Small intestine (tissue), 7 donors: Measurements from ENCODE around the gene USP48. TPM values are rescaled to one million over a fixed set of nuclear protein-coding genes. Genes with fewer than 3 reads are reported as not detected.
"Not testable (repeated sequence)": the region's sequence is repeated elsewhere in the genome, so short reads cannot be mapped to it uniquely, and the experiment has no call there.

Experiments used
- DNase-seq, 2 donors: peaks; one replicate each; pipeline versions ENCODE4 v3.0.0 to v3.0.0-alpha.2; 2013
- FAIRE-seq: peaks from 2 replicates; lab custom pipeline; 2012; peaks lifted over from hg19 to GRCh38; lab: Jason Lieb, UNC
- H3K27ac ChIP-seq, 3 donors: one replicate each; pipeline ENCODE4 v1.5.1; 2013; ENCODE audit warnings: low read length in 2 of 3, mild to moderate bottlenecking in 2 of 3, control low read depth in 1 of 3, inconsistent platforms in 1 of 3, low read depth in 1 of 3, moderate library complexity in 1 of 3
- H3K27me3 ChIP-seq, 3 donors: one replicate each; pipeline ENCODE4 v1.6.1; 2013; ENCODE audit warnings: low read length in 3 of 3, inconsistent platforms in 1 of 3; ENCODE audit not compliant: control insufficient read depth in 3 of 3, insufficient read depth in 3 of 3
- H3K36me3 ChIP-seq, 3 donors: one replicate each; pipeline ENCODE4 v1.6.1; 2013; ENCODE audit warnings: low read length in 3 of 3, inconsistent platforms in 1 of 3, low read depth in 1 of 3, mild to moderate bottlenecking in 1 of 3, moderate library complexity in 1 of 3; ENCODE audit not compliant: control insufficient read depth in 3 of 3, insufficient read depth in 2 of 3
- H3K4me1 ChIP-seq, 3 donors: one replicate each; pipeline ENCODE4 v1.6.1; 2013; ENCODE audit warnings: low read length in 2 of 3, inconsistent platforms in 1 of 3, low read depth in 1 of 3, mild to moderate bottlenecking in 1 of 3, moderate library complexity in 1 of 3; ENCODE audit not compliant: control insufficient read depth in 3 of 3, insufficient read depth in 2 of 3
- H3K4me3 ChIP-seq, 3 donors: one replicate each; pipeline ENCODE4 v1.5.1; 2013; ENCODE audit warnings: low read length in 3 of 3, control low read depth in 1 of 3, inconsistent platforms in 1 of 3, low read depth in 1 of 3, mild to moderate bottlenecking in 1 of 3, moderate library complexity in 1 of 3
- H3K9me3 ChIP-seq, 2 donors: one replicate each; pipeline ENCODE4 v1.6.1; 2013; ENCODE audit warnings: low read depth in 1 of 2, low read length in 1 of 2; ENCODE audit not compliant: control insufficient read depth in 2 of 2, insufficient read depth in 1 of 2
- WGBS, 3 donors: extraction: QIAGEN DNeasy Blood & Tissue Kit; methylation state at CpG; one replicate each; pipeline ENCODE4 v1.1.7; 2013; 5-methylcytosine and 5-hydroxymethylcytosine counted together
- polyA plus RNA-seq, 4 donors: library from polyadenylated mRNA; stranded (reverse) in 3 of 4; unstranded in 1 of 4; fragments of 200-250 nt in 3 of 4; fragments of 120-200 nt in 1 of 4; gene quantifications; one replicate each; pipeline versions ENCODE4 v1.2.1 to v1.2.3, GENCODE V29; 2013
- donor health status: healthy with polysubstance abuse.
- donor health status: control.
- donor health status: control.
- donor health status: Bipolar disorder and iron deficiency.
- donor health status: healthy.

USP48 gene
- polyA plus RNA-seq, 4 donors, result 15.1 to 43.1 (median 17.8) TPM

DNA sequence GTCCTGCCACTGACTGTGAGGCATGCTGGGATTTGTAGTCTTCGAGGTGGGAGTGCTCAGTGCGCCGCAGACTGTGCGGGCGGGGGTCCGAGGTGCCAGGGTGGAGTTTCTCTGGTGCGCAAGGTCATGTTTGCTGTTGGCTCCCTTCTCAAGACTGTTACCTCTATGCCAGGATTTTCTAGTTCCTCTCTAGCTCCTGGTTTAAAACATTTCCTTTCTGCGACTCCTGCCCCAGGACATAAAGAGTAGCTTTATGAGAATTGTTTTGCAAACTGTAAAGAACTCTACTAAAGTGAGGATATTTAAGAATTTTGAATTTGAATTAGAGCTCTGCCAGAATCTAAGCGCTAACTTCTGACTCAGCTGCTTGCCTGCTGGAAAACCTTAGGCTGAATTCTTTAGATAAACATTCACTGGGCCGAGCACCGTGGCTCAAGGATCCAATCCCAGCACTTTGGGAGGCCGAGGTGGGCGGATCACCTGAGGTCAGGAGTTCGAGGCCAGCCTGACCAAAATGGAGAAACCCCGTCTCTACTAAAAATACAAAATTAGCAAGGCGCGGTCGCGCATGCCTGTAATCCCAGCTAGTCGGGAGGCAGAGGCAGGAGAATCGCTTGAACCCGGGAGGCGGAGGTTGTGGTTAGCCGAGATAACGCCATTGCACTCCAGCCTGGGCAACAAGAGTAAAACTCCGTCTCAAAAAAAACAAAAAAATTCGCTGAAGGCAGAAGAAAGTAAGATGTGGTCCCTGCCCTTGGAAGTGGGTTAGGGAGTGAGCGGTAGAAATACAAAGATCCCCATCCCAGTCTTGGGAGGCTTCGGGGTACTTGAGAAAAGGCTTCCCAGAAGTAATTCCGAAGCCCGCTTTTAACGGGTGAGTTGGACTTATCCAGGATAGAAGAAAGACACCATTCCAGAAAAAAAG, 992 bp upstream of the USP48 start:
- FAIRE-seq, result no peak

DNA sequence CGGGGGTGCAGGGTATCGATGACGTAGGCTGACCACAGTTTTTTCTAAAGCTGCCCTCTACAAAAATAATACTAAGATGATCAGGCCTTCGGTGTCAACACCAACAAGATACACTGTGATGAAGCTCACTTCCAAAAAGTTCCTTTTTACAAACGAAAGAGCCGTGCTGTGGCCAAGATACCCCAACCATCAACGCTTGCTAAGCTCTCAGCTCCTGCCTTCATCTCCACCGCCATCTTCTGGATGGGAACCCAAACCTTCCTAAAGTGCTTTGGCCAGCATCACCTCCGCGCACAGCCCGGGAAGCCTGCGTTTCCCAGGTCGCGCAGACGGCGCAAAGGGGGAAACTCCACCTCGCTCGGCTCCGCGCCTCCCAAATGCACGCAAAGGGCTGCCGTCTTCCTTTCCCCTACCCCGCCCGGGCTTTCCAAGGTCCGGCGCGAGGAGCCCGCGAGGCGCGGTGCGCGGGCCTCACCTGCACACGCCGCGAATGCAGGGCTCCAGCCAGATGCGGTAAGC, 541 bp downstream of the USP48 start:
- FAIRE-seq (no peak), DNase-seq (peak in 1 of 2 donors; percentile 57)
- no peaks in the 10 kb centered on the region for H3K36me3 ChIP-seq
- H3K27me3 ChIP-seq, result no peaks in the 10 kb centered on the region
- 0 to 1% (median 0%) methylated on average over 31 to 37 of the region's 37 CpGs for WGBS, 3 donors
- peaks cover 0 to 6% (median 5%) of the 10 kb centered on the region in 3 donors for H3K4me1 ChIP-seq
- H3K4me3 ChIP-seq, result peak overlapping the region; percentile 77 to 83 (median 77)
- peak overlapping the region; percentile 98 to 99 (median 99) for H3K27ac ChIP-seq
- peaks cover 0 to under 1% of the 10 kb centered on the region in 2 donors for H3K9me3 ChIP-seq

More for the DNA sequence above, 992 bp upstream of the USP48 start:
- 46 to 54% (median 47%) methylated on average over 32 of the region's 32 CpGs for WGBS, 3 donors
- peak overlapping the region in 2 of 3 donors; percentile 77 to 83 for H3K4me3 ChIP-seq
- H3K36me3 ChIP-seq, result no peaks in the 10 kb centered on the region
- no peaks in the 10 kb centered on the region for H3K9me3 ChIP-seq
- H3K4me1 ChIP-seq, result peaks cover 0 to 6% (median 5%) of the 10 kb centered on the region in 3 donors
- DNase-seq, result peak in 1 of 2 donors; percentile 98
- H3K27me3 ChIP-seq, result no peaks in the 10 kb centered on the region
- H3K27ac ChIP-seq, result peak overlapping the region; percentile 98 to 99 (median 99)

DNA sequence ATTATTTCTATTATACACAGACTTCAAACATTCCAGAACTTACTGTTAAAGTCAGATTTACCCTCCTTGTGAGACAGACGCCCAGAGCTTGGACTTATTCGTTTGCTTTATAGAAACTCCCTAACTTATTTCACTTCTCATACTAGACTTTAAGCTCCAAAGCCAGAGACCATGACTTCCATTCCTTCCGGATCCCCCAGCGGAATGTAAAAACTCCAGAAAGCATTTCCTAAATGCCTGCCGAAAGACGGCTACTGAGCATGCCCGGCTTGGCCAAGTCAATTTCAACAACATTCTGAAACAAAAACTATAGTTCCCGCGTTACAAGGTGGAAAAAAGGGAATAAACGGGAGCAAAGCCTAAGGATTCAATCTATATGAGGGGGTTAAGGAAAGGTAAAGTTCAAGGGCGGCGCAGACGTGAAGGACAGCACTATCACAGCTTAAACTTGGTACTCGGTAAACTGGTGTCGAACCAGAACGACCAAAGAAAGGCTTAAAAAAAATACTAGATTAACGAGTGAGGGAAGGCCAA, 1.1 kb downstream of the USP48 start:
- H3K4me1 ChIP-seq, result peaks cover 0 to 6% (median 5%) of the 10 kb centered on the region in 3 donors
- peaks cover 0 to 2% (median 0%) of the 10 kb centered on the region in 3 donors for H3K36me3 ChIP-seq
- peaks cover 0 to 4% of the 10 kb centered on the region in 2 donors for H3K9me3 ChIP-seq
- peak; percentile 33 to 60 for DNase-seq
- WGBS, 3 donors, result 1 to 2% (median 1%) methylated on average over 17 of the region's 17 CpGs
- FAIRE-seq, result no peak
- no peaks in the 10 kb centered on the region for H3K27me3 ChIP-seq
- peak overlapping the region; percentile 77 to 83 (median 77) for H3K4me3 ChIP-seq
- H3K27ac ChIP-seq, result peak overlapping the region; percentile 98 to 99 (median 99)

DNA sequence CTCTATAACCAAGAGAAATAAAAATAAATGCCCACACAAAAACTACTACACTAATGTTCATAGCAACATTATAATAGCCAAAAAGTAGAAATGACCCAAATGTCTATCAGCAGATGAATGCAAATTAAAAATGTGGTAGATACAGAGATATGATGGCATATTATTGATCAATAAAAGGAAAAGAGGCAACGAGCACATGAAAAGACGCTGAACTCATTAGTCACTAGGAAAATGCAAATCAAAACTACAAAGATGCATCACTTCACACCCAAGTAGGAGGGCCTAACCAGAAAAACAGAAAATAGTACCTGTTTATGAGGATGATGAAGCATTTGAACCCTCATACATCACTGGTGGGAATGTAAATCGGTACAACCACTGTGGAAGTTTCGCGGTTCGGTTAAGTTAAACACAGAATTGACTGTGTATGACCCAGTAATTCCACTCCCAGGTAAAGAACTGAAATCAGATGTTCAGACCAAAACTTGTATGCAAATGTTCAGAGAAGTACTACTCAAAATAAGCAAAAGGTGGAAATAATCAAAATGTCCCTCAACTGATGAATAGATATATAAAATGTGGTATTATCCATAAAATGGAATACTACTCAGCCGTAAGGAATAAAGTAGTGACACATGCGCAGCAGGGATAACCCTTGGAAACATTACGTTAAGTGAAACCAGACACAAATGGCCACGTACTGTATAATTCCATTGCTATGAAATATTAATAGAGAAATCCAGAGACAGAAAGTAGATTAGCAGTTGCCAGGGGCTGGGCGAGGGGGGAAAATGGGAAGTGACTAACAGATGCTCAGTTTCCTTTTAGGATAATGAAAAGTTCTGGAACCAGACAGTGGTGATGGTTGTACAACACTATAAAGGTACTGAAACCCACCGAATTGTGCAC, 3.1 kb downstream of the USP48 start:
- WGBS, 3 donors, result 74 to 89% (median 79%) methylated on average over 12 of the region's 12 CpGs
- peaks cover 0 to 6% (median 5%) of the 10 kb centered on the region in 3 donors for H3K4me1 ChIP-seq
- DNase-seq (no peak), FAIRE-seq (no peak)
- H3K9me3 ChIP-seq, result peaks cover 0 to 4% of the 10 kb centered on the region in 2 donors
- no peaks in the 10 kb centered on the region for H3K27me3 ChIP-seq
- H3K36me3 ChIP-seq, result peaks cover 0 to 7% (median 0%) of the 10 kb centered on the region in 3 donors
- peak overlapping the region in 1 of 3 donors; percentile 39 for H3K27ac ChIP-seq
- no peak overlapping the region for H3K4me3 ChIP-seq

DNA sequence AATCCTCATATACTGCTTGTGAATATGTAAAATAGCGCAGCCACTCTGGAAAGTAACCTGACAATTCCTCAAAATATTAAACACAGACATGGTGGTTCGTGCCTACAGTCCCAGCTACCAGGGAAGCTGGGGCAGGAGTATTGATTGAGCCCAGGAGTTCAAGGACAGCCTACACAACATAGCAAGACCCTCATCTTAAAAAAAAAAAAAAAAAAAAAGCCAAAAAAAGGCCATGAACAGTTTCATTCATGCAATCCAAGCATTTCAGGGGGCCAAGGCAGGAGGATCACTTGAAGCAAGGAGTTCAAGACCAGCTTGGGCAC, 4.6 kb downstream of the USP48 start:
- H3K9me3 ChIP-seq, result peaks cover 0 to 4% of the 10 kb centered on the region in 2 donors
- H3K36me3 ChIP-seq, result peaks cover 0 to 11% (median 0%) of the 10 kb centered on the region in 3 donors
- no peak overlapping the region for H3K27ac ChIP-seq
- peaks cover 0 to 6% (median 5%) of the 10 kb centered on the region in 3 donors for H3K4me1 ChIP-seq
- DNase-seq (no peak), FAIRE-seq (no peak)
- H3K4me3 ChIP-seq, result no peak overlapping the region
- H3K27me3 ChIP-seq, result no peaks in the 10 kb centered on the region
- WGBS, 3 donors, result 94 to 99% (median 98%) methylated on average over 2 of the region's 2 CpGs

DNA sequence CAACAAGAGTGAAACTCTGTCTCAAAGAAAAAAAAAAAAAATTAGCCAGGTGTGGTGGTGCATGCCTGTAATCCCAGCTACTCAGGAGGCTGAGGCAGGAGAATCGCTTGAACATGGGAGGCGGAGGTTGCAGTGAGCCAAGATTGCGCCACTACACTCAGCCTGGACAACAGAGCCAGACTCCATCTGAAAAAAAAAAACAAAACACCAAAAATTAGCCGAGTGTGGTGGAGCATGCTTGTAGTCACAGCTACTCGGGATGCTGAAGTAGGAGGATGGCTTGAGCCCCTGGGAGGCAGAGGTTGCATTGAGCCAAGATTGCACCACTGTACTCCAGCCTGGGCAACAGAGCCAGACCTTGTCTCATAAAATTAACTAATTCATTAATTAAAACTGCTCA, 6.0 kb downstream of the USP48 start:
- H3K27ac ChIP-seq, DNase-seq, H3K27me3 ChIP-seq, H3K4me3 ChIP-seq, FAIRE-seq, H3K4me1 ChIP-seq, H3K9me3 ChIP-seq: not testable (repeated sequence)
- peaks cover 0 to 15% (median 0%) of the 10 kb centered on the region in 3 donors for H3K36me3 ChIP-seq
- WGBS, 3 donors, result 76 to 86% (median 85%) methylated on average over 5 of the region's 5 CpGs

DNA sequence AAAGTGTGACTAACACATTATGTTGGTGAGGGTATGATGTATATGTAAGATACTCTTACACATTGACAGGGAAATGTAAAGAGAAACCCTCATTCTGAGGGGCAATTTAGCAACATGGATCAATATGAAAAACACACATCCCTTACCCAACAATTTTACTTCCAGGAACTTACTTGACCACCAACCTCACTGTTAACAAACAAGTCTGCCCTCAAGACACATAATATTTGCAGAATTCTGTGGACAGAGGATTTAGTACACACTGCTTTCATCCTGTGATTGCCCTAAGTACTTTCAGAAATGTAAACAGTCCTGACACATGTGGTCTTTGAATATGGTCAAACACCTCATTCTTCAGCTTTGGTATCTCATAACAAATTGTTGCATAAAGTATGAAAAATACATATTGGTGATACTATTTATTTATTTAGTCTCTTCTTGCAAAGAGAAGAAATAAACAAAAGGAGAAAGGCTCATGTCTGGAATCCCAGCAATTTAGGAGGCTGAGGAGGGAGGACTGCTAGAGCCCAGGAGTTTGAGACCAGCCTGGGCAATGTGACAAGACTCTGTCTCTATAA, 6.9 kb downstream of the USP48 start:
- no peak for FAIRE-seq
- DNase-seq, result no peak
- H3K27ac ChIP-seq, result no peak overlapping the region
- peaks cover 0 to 1% (median under 1%) of the 10 kb centered on the region in 3 donors for H3K4me1 ChIP-seq
- no peaks in the 10 kb centered on the region for H3K27me3 ChIP-seq
- peaks cover 0 to 16% (median 0%) of the 10 kb centered on the region in 3 donors for H3K36me3 ChIP-seq
- no peak overlapping the region for H3K4me3 ChIP-seq
- peaks cover 0 to 4% of the 10 kb centered on the region in 2 donors for H3K9me3 ChIP-seq
